Measurements from ENCODE around the gene C2orf69. TPM values are rescaled to one million over a fixed set of nuclear protein-coding genes. Genes with fewer than 3 reads are reported as not detected.

C2orf69 gene
- total RNA-seq, 1 experiment from 2014 or later, result 22.0 TPM

- Histone ChIP-seq H3K56ac (ENCODE audit: insufficient read length, low read depth, low read length) (no peak overlapping the region), H3K14ac (ENCODE audit: insufficient read depth, low read length) (no peak overlapping the region), H3K4ac (ENCODE audit: low read depth, low read length) (no peak overlapping the region), H3K18ac (ENCODE audit: insufficient read length, low read depth, low read length) (no peak overlapping the region), H4K20me1 (ENCODE audit: control insufficient read depth, insufficient read depth, insufficient read length) (no peaks in the 10 kb centered on the region), H3K27ac (ENCODE audit: insufficient read length, low read depth, low read length) (no peak overlapping the region), H2AK5ac (ENCODE audit: insufficient read length, low read length) (no peak overlapping the region), H3K79me1 (ENCODE audit: insufficient read depth, low read depth, low read length, poor library complexity, severe bottlenecking) (no peaks in the 10 kb centered on the region), H2AFZ (ENCODE audit: low read length) (no peak overlapping the region), H2BK120ac (ENCODE audit: low read depth, low read length, poor library complexity, severe bottlenecking) (no peak overlapping the region), H3K23ac (ENCODE audit: insufficient read length, low read depth, low read length) (no peak overlapping the region), H3K4me2 (ENCODE audit: insufficient read depth, insufficient read length, low read length) (no peak overlapping the region), H3K23me2 (ENCODE audit: insufficient read length, low read depth, low read length, poor library complexity, severe bottlenecking) (no peaks in the 10 kb centered on the region), H2BK20ac (ENCODE audit: low read depth, low read length, poor library complexity, severe bottlenecking) (no peak overlapping the region), H3K27me3 (ENCODE audit: insufficient read depth, low read length) (no peaks in the 10 kb centered on the region), H3K9ac (ENCODE audit: extremely low read depth, insufficient read length, low read length) (no peak overlapping the region), H4K91ac (ENCODE audit: insufficient read length, low read depth, low read length) (no peak overlapping the region), H3K4me1 (ENCODE audit: insufficient read depth, low read length) (peaks cover 4% of the 10 kb centered on the region; the same call in 1 of the 2 replicates), H3T11ph (ENCODE audit: low read length) (no peak overlapping the region), H3K9me3 (ENCODE audit: control insufficient read depth, low read depth, low read length) (no peaks in the 10 kb centered on the region), H4K8ac (replicated peaks; ENCODE audit: insufficient read length, low read depth, low read length) (no peak overlapping the region), H4K5ac (ENCODE audit: insufficient read length, low read depth, low read length) (no peak overlapping the region), H3K79me2 (ENCODE audit: insufficient read depth, low read length) (no peaks in the 10 kb centered on the region), H2BK12ac (ENCODE audit: insufficient read length, low read depth, low read length) (no peak overlapping the region), H2BK5ac (ENCODE audit: insufficient read length, low read length) (no peak overlapping the region), H2BK15ac (ENCODE audit: low read depth, low read length) (no peak overlapping the region)
- Mint-ChIP-seq H3K27me3 (ENCODE audit: low read depth) (no peaks in the 10 kb centered on the region), H3K36me3 (ENCODE audit: insufficient read depth in 1 of 3, low read depth in 3 of 3) (peaks cover 16 to 30% (median 21%) of the 10 kb centered on the region in 3 experiments), H3K27ac (no peak overlapping the region), H3K4me1 (peaks cover 19 to 21% of the 10 kb centered on the region in 2 experiments), H3K4me3 (no peak overlapping the region), H3K9me3 (peaks cover 21 to 33% of the 10 kb centered on the region in 2 experiments)
- WGBS (ENCODE audit: extremely low coverage, insufficient read length, low lambda C conversion rate), result no CpG with 5 or more reads among the region's 1 CpG
- DNase-seq, result no peak
- TF ChIP-seq CTCF (conservative IDR thresholded peaks at IDR 0.05), result no peak
Measured at GRCh38 chr2:199874209-199874608, 36.9 kb upstream of the C2orf69 start.

Measured in H9 (cell line).